Hematopoietic multipotent progenitor cell (in vitro differentiated cells): ENCODE results near the gene TMIE. TPM values are rescaled to one million over a fixed set of nuclear protein-coding genes. Genes with fewer than 3 reads are reported as not detected.
"Not testable (repeated sequence)": the region's sequence is repeated elsewhere in the genome, so short reads cannot be mapped to it uniquely, and the experiment has no call there.

Experiments used
- DNase-seq, 3 donors: peaks; one replicate each; pipeline ENCODE4 v3.0.0-alpha.2; 2011 to 2015; ENCODE audit warnings: low read depth in 2 of 3, low spot score in 2 of 3
- total RNA-seq: library from RNA; depleted of rRNA; stranded (reverse); fragments of >200 nt; gene quantifications from one replicate; pipeline ENCODE4 v1.2.3, GENCODE V29; 2012

Gene TMIE
- total RNA-seq, 1 donor = under 0.01 TPM

- DNase-seq = no peak
Measured at GRCh38 chr3:46682974-46683373, 18.2 kb upstream of the TMIE start.

DNA sequence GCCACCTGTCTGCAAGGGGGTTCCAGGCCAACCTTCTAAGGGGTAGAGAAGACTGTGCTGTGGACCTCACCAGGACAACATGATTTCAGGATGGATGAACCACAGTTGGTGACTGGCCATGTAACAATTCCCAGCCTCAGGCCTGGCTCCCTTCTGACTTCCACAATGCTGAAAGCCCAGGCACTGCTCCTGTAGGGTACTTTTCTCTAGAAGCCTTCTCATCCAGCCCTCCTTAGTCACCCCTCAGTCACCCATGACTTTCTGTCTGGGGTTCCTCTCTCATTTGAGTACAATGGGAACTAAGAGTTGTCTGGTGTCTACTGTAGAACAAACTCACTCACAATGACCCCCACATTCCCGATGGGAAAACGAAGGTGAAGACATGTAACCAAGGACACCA lies 16.3 kb upstream of the TMIE start:
- no peak for DNase-seq

GRCh38 chr3:46685446-46685845 lies 15.7 kb upstream of the TMIE start:
- DNase-seq = no peak

DNA sequence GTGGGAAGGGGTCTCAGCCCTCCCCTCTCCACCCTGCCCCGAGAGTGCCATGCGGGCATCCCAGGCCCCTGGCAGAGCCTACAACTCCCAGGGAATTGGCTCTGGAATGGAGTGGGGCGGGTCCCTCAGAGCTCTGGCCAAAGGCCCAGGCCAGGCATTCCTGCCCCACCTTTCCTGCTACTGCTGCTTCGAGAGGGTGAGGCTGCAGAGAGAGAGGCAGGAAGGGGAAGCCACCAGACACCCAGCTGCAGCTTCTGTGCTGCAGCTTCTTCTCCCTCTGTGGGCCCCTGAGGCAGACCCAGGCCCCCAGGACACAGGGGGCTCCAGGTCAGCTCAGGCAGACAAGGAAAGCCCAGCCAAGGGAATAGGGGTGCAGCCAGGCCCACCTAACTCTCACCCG lies 10.4 kb upstream of the TMIE start:
- peak in 1 of 3 donors; percentile 38 for DNase-seq

GRCh38 chr3:46692566-46692990 lies 8.6 kb upstream of the TMIE start:
- no peak for DNase-seq

DNA sequence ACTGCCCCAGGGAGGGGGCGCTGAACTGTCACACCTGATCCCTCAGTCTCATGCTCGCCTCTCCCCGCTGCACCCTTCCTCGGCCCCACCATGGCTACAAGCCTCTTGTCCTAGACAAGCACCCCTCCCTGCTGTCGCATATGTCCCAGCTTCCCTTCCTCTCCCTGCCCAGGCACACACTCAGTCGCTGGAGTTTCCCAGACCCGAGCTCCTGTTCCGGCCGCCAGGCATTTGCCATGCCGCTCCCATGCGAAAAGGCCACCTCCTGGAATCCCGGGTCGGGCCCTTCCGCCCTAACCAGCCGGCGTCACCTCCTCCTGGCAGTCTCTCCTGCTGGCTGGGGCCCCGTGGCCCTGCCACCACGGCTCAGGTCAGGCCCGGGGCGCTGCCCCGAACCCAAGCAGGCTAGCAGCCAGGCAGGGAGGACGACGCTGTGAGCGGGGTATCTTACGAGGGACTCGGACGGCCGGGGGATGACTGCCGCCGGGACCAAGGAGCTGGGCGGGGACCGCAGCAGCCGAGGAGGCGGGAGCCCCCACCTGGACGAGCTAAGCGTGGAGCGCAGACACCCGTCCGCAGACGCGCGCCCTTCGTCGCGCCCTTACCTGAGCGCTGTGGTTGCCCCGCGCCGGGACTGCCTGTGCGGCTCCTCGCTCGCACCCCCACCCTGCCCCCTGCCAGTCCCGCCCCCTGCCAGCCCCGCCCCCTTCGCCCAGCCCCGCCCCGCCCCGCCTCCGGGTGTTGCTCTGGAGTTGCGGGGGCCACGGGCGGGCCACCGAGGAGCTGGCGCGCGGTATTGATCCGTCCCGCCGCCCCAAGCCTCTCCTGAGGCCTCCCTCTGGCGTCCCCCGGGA lies 7.9 kb upstream of the TMIE start, which contains the start of gene ALS2CL:
Gene ALS2CL, minus strand, starts transcription at position 642 of the 854 bp plus-strand sequence. CDS start 4,239 bp downstream, outside the sequence.
- peak; percentile 39 to 50 (median 41) for DNase-seq

- DNase-seq = peak; percentile 37 to 54 (median 54)
Measured at GRCh38 chr3:46693892-46694226, 7.3 kb upstream of the TMIE start.

DNA sequence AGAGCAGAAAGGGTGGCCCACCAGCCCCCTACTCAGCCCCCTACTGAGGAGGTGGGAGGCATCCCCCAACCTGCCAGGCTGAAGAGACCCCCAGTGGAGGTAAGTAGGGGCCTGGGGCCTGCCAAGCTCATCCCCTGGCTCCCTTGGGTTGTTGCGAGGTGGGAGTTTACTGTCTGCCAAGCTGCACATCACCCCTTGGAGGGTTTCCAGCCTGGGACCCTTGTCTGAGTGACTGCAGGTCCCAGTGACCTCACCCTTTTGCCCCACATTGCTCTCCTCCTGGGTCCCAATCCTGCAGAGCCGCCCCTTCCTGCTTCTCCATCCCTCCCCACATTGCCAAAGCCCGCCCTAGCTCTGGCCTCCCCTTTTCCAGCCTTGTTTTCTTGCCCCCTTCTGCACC lies 6.7 kb upstream of the TMIE start:
- DNase-seq = no peak

GRCh38 chr3:46695177-46695961 lies 5.8 kb upstream of the TMIE start:
- peak; percentile 25 to 50 (median 38) for DNase-seq

- no peak for DNase-seq
Measured at GRCh38 chr3:46695962-46696894, 5.0 kb upstream of the TMIE start.

GRCh38 chr3:46699676-46700523 lies 1.3 kb upstream of the TMIE start:
- DNase-seq = no peak

GRCh38 chr3:46700772-46701171 lies 420 bp upstream of the TMIE start:
- DNase-seq = no peak

- no peak for DNase-seq
Measured at GRCh38 chr3:46702246-46703012, 1.2 kb downstream of the TMIE start.

GRCh38 chr3:46703013-46703520 lies 1.9 kb downstream of the TMIE start:
- DNase-seq = no peak

- not testable (repeated sequence) for DNase-seq
Measured at GRCh38 chr3:46704346-46704745, 3.2 kb downstream of the TMIE start.

DNA sequence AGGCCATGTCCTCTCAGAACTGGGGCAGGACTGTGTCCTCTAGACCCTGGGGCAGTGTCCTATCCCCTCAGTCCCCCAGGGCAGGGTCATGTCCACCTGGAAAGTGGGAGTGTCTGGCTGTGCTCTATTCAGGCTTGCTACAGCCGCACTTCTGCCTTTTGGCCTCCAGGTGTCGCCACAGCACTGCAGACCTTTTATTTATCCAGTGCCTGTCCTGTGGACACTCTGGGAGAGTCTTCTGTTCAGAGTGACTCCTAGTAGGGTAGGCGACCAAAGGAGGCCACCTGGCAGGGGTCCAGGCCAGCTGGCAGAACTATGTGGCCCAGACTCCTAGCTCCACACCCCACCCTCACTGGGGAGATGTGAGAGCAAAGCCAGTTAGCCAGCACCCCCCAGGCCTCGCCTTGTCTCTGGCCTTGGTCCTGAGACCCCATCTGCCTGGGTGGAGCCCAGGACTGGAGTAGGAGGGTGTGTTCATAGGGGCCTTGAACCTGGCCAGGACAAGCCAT lies 3.9 kb downstream of the TMIE start:
- DNase-seq = peak; percentile 50 to 76 (median 61)

GRCh38 chr3:46705751-46706552 lies 4.8 kb downstream of the TMIE start:
- no peak for DNase-seq
